Activated naive CD4-positive, alpha-beta T cell (primary cell): ENCODE results near the gene UQCC2.

ENCODE experiments used
- DNase-seq, 4 experiments: peaks; one replicate each; lab custom pipeline; 2025; lab: John Stamatoyannopoulos, UW

UQCC2 gene

GRCh38 chr6:33725222-33725621 is 13.7 kb upstream of the UQCC2 start:
- no peak for DNase-seq

- DNase-seq: no peak
Measured at GRCh38 chr6:33724102-33725023, 12.9 kb upstream of the UQCC2 start.

DNA sequence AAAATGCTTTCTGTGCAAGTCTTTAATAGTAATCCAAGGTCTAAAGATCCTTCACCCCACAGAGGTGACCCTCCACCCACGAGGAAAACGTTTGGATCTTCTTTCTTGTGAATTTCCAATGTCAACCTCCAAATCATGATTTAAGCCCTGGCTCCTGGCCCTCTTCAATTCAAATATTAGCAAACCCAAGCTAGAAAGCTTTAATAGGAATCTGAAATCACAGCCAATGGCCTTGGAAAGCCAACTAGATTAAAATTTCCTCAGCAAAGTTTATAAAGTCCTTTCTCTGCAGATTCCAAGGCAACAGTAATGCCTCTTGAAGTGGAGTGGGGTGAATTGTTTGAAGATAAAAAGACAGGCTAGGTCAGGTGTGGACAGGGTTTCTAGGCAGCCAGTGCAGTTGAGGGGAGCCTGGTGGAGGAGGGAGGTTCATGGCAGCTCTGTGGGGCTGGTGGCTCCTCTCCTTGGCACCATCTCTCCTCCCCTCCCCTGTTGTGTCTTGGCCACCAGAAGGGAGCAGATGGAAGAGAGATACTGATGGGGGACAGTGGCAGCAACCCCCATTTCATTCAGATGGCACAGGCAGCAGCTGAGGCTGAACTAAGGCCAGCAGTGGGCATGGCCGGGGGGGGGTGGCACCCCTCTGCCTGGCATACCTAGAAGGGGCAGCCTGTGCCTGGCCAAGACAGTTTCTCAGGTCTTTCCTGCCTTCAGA is 12.0 kb upstream of the UQCC2 start:
- no peak for DNase-seq

DNA sequence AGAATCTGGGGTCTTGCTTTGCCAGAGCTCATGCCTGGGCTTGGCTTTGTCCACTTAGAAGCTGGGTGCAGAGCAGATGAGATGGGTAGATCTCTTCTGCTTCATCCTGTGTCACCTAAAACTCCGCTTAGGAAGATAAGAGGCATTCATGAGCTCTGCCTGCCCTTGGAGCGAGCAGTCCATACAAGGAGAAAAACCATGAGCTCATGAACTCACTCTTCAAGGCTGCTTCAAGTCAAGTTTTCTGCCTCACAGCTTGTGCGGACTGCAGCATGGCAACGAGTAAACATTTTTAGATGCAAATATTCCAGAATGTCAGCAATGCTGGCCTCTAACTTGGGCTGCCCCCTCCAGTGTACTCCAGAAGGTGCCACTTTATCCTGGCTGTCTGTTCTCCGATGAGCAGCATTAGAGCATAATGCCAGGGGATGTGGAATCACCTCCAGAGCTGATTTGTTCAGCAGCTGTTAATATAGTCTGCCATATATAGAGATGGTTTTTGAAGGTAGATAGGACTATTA is 10.7 kb upstream of the UQCC2 start:
- DNase-seq: no peak

- DNase-seq: no peak
Measured at GRCh38 chr6:33721508-33721907, 10.0 kb upstream of the UQCC2 start.

- DNase-seq: no peak
Measured at GRCh38 chr6:33720998-33721397, 9.5 kb upstream of the UQCC2 start.

- DNase-seq: no peak
Measured at GRCh38 chr6:33719326-33719987, 8.0 kb upstream of the UQCC2 start.

DNA sequence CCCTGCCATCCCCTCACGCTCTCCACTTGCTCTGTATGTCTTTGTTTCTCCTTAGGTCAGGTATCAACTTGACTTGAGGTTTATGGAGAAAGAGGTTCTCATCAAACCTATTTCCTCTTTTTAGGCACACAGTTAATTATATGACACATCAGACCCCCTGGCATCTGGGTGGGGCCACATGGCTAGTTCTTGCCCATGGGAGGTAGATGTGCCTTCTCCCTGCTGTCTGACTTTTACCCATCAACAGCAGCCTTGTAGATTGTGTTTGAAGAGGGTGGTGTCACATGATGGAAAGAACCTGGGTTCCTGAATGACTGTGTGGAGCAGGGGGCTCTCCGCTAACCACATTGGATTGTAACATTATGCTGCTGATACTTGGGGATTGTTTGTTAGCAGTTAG is 7.2 kb upstream of the UQCC2 start:
- no peak for DNase-seq

- DNase-seq: no peak
Measured at GRCh38 chr6:33717934-33718455, 6.5 kb upstream of the UQCC2 start.

- no peak for DNase-seq
Measured at GRCh38 chr6:33716890-33717632, 5.6 kb upstream of the UQCC2 start.

GRCh38 chr6:33716379-33716778 is 4.9 kb upstream of the UQCC2 start:
- DNase-seq: no peak

DNA sequence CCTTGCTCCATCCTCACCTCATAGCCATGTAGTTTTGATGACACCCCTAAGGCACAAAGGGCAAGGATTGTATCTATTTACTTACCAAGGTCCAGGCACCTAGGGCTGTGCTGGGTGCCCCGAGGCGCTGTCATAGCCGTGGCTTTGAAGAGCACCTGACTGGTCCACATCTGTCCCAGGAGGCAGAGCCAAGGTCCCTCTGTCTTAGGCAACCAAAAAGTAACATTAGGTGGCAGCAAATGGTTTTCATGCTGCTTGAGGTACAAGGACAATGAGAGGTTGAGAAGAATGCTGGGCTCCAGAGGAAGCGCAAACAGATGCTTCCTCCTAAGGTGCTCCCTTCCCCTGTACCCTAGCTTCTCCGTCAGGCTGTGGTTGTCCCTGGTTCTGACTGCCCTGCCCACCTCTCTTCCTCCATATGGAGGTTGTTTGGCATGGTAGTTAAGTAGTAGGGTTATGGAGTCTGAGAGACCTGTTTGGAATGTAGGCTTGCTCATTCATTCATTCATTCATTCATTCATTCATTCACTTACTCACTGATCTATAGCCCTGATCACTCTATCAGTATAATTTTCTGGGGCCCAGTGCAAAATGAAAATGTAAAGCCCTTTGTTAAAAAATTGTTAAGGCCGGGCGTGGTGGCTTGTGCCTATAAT is 3.0 kb upstream of the UQCC2 start:
- DNase-seq: no peak

DNA sequence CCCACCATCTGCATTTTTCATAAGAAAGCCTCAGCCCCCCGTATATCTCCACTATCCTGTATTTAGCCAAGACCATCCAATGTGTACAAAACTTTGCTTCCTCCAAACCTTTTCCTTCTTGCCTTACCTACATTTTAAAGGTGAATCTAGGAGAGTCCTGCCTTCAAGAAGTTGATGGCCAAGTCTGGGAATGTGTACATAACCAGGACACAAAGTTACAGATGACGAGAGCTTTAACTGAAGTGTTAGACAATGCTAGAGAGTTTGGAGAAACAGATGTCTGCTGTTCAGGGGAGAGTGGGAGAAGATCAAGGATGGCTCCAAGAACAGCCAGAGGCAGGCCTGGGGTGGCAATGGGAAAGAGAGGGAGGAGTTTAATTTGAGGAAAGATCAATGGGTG is 2.3 kb upstream of the UQCC2 start:
- no peak for DNase-seq

DNA sequence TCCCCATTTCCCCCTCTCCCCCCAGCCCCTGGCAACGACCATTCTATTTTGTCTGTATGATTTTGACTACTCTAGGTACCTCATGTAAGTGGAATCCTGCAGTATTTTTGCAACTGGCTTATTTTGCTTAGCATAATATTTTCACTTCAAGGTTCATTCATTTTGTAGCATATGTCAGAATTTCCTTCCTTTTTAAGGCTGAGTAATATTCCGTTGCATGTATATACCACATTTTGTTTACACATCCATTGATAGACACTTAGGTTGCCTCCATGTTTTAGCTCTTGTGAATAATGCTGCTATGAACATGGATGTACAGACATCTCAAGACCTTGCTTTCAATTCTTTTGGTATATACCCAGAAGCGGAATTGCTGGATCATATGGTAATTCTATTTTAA is 1.4 kb upstream of the UQCC2 start:
- DNase-seq: no peak

DNA sequence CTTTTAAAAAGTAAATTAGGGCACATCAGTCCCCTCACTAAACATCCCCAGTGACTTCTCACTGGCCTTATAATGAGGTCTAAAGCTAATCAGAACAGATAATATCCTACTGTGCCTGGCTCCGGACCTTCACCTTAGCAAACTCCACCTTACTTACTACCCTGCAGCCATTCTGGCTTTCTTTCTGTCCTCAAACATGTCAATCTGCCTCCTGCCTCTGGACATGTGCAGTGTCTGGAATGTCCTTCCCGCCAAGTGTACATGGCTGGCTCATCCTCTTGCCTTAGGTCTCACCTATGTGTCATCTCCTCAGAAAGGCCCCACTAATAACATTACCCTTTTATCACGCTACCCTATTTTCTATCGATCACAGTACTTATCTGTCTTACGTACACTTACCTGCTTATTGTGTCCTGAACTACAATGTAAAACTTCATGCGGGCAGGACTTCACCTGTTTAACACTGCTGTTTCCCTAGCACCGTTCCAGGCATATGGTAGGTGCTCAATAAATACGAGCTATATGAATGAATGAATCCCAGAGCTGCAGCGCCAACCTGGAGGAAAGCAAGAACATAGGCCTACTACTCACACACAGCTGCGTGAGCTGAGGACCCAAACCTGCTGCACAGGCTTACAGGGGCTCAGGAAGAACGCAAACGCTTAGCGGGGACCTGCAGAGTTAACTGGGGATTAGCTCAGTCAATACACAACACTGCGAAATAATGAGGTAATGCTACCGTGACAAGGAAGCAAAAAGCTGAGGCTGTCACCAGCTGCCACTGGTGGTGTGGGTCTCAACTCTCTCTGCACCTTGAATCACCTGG is 991 bp downstream of the UQCC2 start:
- no peak for DNase-seq

DNA sequence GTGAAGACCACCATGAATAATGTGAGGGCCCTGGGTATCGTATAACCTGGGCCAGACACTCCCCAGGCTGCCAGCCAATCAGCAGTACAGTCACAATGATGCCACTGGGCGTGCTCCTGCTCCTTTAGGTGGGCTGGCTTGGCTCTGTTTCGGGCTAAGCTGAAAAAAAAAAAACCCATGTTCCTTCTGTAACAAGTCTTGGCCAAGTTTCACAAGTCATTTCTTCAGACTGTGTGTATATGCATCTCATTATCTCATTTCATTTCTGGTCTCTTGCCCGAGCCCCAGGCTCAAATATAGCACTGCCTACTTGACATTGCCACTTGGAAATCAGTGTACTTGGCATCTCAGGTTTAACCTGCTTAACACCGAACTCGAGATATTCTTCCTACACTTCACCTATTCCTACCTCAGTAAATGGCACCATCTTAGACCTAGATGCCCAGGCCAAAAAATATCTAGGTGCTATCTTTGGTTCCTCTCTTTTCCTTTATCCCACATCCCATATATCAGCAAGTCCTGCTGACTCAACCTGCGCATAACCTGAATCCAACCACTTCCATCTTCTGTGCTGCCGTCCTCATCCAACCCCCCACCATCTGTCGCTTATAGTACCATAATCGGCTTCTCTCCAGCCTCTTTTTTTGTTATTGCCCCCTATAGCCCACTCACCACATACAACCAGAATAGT is 1.8 kb downstream of the UQCC2 start:
- no peak for DNase-seq

- DNase-seq: no peak
Measured at GRCh38 chr6:33708516-33709204, 2.8 kb downstream of the UQCC2 start.

DNA sequence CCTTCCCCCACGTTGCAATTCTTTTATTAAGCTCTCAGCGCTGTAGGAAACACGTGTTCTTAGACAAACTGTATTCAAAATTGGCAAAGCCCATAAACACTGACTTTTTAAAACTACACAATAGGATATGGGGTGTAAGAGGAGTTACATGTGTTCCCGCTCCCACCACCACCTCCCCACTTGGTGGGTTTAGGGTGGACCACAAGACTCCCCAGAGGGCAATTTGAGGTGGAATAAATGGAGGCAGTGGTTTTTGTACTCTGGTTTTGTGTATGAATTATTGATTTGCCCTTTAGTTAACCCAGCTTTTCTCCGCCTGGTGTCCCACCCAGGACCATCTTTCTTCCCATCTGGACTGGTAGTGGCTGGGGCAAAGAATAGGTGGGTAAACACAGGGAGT is 3.7 kb downstream of the UQCC2 start:
- no peak for DNase-seq
